Progenitor cell of endocrine pancreas (in vitro differentiated cells): Measurements from ENCODE around the gene UBASH3A. TPM values are rescaled to one million over a fixed set of nuclear protein-coding genes. Genes with fewer than 3 reads are reported as not detected.
"Not testable (repeated sequence)": the region's sequence is repeated elsewhere in the genome, so short reads cannot be mapped to it uniquely, and the experiment has no call there.

Experiments
- DNase-seq: peaks from one replicate; pipeline ENCODE4 v3.0.0; 2021; ENCODE audit warnings: low spot score; ENCODE audit not compliant: unreplicated experiment
- H3K27ac Mint-ChIP-seq: 2 replicates; pipeline ENCODE4 v1.8.0; 2021; ENCODE audit warnings: mild to moderate bottlenecking, moderate library complexity, mixed read lengths
- H3K27me3 Mint-ChIP-seq: 2 replicates; pipeline ENCODE4 v1.8.0; 2021; ENCODE audit warnings: mixed read lengths
- H3K36me3 Mint-ChIP-seq: 2 replicates; pipeline ENCODE4 v1.8.0; 2022; ENCODE audit warnings: mixed read lengths; ENCODE audit not compliant: insufficient read depth
- H3K4me1 Mint-ChIP-seq: 2 replicates; pipeline ENCODE4 v1.8.0; 2021; ENCODE audit warnings: low read depth, mixed read lengths
- H3K4me3 Mint-ChIP-seq: 2 replicates; pipeline ENCODE4 v1.8.0; 2021; ENCODE audit warnings: low read depth, mild to moderate bottlenecking, moderate library complexity, mixed read lengths
- H3K9me3 Mint-ChIP-seq: 2 replicates; pipeline ENCODE4 v1.8.0; 2021; ENCODE audit warnings: low read depth, mixed read lengths
- total RNA-seq: library from RNA; stranded (reverse); gene quantifications from 2 replicates; pipeline ENCODE4 v1.2.1, GENCODE V29; 2021
- TF ChIP-seq, protein P1 (sequence below): fragments of 200-600 bp; sonication (generic); IDR thresholded peaks from one replicate; pipeline ENCODE4 v1.5.0; 2021; ENCODE audit warnings: antibody characterized with exemption, mild to moderate bottlenecking; ENCODE audit not compliant: unreplicated experiment

Gene UBASH3A
- total RNA-seq, 1 donor from 2014 or later: not detected

DNA sequence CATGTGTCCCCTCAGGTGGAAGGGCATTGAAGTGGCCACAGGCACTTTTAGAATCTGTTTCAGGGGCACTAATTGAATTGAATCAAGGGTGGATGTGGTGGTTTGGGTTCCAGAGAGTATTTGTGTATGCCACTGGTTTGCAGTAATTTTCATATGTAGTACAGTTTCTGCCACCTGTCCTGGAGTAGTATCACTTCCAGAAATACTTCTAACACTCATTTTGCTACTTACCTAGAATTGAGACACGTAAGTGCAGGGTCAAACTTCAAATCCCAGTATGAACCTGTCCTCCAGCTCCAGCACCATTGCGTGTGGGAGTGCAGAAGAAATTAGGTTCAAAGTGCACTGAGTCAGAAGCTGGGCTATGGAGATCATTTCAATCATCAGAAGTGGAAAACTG, 65.6 kb downstream of the UBASH3A start:
- no peak overlapping the region for H3K4me3 Mint-ChIP-seq
- peaks cover 23% of the 10 kb centered on the region for H3K4me1 Mint-ChIP-seq
- H3K9me3 Mint-ChIP-seq: no peaks in the 10 kb centered on the region

DNA sequence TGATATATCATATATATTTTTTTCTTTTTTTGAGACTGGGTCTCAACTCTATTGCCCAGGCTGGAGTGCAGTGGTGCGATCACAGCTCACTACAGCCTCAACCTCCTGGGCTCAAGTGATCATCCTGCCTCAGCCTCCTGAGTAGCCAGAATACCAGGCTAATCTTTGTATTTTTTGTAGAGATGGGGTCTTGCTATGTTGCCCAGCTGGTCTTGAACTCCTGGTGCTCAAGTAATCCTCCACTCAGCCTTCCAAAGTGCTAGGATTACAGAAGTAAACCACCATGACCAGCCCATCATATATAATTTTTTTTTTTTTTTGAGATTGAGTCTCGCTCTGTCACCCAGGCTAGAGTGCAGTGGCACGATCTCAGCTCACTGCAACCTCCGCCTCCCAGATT, 66.0 kb downstream of the UBASH3A start:
- not testable (repeated sequence) for H3K9me3 Mint-ChIP-seq, H3K36me3 Mint-ChIP-seq, H3K4me3 Mint-ChIP-seq, DNase-seq, H3K27ac Mint-ChIP-seq, H3K27me3 Mint-ChIP-seq
- peaks cover 28% of the 10 kb centered on the region for H3K4me1 Mint-ChIP-seq

More for the DNA sequence above, 65.6 kb downstream of the UBASH3A start:
- Mint-ChIP-seq H3K36me3 (no peaks in the 10 kb centered on the region), H3K27ac (no peak overlapping the region), H3K27me3 (no peaks in the 10 kb centered on the region)
- DNase-seq: no peak
- TF ChIP-seq, protein P1, sequence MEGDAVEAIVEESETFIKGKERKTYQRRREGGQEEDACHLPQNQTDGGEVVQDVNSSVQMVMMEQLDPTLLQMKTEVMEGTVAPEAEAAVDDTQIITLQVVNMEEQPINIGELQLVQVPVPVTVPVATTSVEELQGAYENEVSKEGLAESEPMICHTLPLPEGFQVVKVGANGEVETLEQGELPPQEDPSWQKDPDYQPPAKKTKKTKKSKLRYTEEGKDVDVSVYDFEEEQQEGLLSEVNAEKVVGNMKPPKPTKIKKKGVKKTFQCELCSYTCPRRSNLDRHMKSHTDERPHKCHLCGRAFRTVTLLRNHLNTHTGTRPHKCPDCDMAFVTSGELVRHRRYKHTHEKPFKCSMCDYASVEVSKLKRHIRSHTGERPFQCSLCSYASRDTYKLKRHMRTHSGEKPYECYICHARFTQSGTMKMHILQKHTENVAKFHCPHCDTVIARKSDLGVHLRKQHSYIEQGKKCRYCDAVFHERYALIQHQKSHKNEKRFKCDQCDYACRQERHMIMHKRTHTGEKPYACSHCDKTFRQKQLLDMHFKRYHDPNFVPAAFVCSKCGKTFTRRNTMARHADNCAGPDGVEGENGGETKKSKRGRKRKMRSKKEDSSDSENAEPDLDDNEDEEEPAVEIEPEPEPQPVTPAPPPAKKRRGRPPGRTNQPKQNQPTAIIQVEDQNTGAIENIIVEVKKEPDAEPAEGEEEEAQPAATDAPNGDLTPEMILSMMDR: no peak

DNA sequence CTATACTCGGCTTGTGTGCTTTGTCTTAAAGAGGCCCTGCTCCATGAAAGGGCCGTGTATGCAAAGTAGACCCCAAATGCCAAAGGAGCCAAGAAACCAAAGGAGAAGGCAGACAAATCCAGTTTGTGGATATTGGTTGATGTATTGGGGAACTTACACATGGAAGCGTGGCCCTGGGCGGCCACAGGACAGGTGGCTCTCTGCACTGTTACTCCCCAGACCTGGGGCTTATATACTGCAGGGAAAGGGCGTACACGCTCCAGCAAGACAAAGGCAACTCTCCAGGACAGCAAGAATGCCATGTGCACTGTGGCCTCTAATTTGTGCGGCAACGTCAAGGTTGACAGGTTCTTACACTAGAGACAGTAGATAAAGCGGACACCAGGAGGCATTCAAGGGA, 67.5 kb downstream of the UBASH3A start:
- Mint-ChIP-seq H3K36me3 (no peaks in the 10 kb centered on the region), H3K27me3 (no peaks in the 10 kb centered on the region), H3K27ac (peak overlapping the region; percentile 29), H3K4me3 (no peak overlapping the region), H3K9me3 (no peaks in the 10 kb centered on the region), H3K4me1 (peaks cover 20% of the 10 kb centered on the region)
- DNase-seq: no peak
- TF ChIP-seq, protein P1: no peak

DNA sequence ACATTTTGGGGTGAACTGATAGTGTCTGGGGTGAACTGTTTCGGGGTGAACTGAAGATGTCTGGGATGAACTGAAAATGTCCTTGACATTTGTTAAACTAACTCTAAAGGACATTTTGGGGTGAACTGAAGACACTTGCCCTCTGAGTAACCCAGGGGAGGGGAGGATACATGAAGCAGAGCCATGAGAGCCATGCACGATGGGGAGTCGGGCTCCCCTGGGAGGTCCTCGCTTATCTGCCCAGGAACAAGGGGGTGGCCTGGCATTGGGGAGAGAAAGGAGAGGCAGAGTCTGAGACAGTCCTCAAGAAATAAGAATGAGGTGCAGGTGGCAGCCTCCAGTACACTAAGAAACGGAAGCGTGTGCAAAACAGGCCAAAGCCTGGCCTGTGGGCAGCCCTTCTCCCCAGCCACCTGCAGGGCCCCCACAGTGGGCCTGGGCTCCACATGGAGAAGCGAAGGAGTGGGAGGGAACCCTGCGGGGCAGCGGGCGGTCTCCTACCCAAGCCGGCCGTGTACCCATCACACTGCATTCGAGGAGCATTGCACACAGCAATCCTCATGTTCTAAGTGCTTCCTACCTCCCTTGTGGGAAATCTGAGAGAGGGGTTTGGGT, 68.1 kb downstream of the UBASH3A start:
- Mint-ChIP-seq H3K27ac (no peak overlapping the region), H3K27me3 (no peaks in the 10 kb centered on the region), H3K4me3 (no peak overlapping the region), H3K4me1 (peaks cover 19% of the 10 kb centered on the region), H3K36me3 (no peaks in the 10 kb centered on the region), H3K9me3 (no peaks in the 10 kb centered on the region)
- TF ChIP-seq, protein P1: no peak
- no peak for DNase-seq

DNA sequence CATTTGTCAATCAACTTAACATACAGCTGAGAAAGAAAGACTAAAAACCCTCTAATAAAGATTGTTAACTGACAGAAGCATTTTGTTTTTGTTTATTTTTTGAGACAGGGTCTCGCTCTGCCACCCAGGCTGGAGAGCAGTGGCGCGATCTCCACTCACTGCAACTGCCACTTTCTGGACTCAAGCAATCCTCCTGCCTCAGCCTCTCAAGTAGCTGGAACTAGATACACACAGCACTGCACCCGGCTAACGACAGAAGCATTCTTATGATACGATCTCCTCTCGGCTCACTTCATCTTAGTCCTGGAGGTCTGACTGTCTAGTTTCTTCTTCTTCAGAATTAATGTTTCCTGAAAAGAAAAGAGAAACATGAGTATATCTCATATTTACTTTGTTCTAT, 68.8 kb downstream of the UBASH3A start:
- H3K27me3 Mint-ChIP-seq: no peaks in the 10 kb centered on the region
- no peak for DNase-seq
- H3K9me3 Mint-ChIP-seq: no peaks in the 10 kb centered on the region
- H3K36me3 Mint-ChIP-seq: no peaks in the 10 kb centered on the region
- H3K27ac Mint-ChIP-seq: no peak overlapping the region
- peaks cover 12% of the 10 kb centered on the region for H3K4me1 Mint-ChIP-seq
- TF ChIP-seq, protein P1: no peak
- no peak overlapping the region for H3K4me3 Mint-ChIP-seq

DNA sequence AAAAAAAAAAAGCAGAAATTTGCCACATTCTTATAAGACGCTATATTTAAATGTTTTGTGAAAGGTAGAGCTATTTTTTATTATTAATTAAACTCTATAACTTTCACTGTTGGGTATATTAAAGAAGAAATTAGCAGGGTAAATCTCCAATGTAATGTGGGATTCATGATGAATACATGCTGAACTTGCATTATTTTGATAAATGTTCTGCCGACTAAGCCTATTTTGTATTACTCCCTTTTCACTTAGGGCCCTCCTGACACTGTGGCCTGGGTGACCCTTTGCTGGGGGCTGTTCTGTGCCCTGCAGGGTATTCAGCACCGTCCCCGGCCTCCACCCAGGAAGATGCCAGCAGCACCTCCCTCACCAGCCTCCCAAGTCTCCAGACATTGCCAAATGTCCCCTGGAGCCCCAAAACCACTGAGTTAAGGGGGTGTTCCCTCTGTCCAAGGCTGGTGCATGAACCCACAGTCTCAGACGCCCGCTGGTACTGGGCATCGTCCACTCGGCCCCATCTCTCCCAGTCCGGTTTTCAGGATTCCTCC, 69.9 kb downstream of the UBASH3A start:
- no peaks in the 10 kb centered on the region for H3K9me3 Mint-ChIP-seq
- H3K36me3 Mint-ChIP-seq: no peaks in the 10 kb centered on the region
- TF ChIP-seq, protein P1: no peak
- peaks cover 9% of the 10 kb centered on the region for H3K4me1 Mint-ChIP-seq
- DNase-seq: no peak
- no peak overlapping the region for H3K27ac Mint-ChIP-seq
- H3K4me3 Mint-ChIP-seq: no peak overlapping the region
- no peaks in the 10 kb centered on the region for H3K27me3 Mint-ChIP-seq
